ENCODE measurements around the gene ICAM1. TPM values are rescaled to one million over a fixed set of nuclear protein-coding genes. Genes with fewer than 3 reads are reported as not detected.

The ICAM1 gene, protein sequence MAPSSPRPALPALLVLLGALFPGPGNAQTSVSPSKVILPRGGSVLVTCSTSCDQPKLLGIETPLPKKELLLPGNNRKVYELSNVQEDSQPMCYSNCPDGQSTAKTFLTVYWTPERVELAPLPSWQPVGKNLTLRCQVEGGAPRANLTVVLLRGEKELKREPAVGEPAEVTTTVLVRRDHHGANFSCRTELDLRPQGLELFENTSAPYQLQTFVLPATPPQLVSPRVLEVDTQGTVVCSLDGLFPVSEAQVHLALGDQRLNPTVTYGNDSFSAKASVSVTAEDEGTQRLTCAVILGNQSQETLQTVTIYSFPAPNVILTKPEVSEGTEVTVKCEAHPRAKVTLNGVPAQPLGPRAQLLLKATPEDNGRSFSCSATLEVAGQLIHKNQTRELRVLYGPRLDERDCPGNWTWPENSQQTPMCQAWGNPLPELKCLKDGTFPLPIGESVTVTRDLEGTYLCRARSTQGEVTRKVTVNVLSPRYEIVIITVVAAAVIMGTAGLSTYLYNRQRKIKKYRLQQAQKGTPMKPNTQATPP
- total RNA-seq = 10 to 100 TPM in 3 of 4 donors, 1 to 10 TPM in 1; 8.8 to 33.0 (median 19.6) TPM

DNA sequence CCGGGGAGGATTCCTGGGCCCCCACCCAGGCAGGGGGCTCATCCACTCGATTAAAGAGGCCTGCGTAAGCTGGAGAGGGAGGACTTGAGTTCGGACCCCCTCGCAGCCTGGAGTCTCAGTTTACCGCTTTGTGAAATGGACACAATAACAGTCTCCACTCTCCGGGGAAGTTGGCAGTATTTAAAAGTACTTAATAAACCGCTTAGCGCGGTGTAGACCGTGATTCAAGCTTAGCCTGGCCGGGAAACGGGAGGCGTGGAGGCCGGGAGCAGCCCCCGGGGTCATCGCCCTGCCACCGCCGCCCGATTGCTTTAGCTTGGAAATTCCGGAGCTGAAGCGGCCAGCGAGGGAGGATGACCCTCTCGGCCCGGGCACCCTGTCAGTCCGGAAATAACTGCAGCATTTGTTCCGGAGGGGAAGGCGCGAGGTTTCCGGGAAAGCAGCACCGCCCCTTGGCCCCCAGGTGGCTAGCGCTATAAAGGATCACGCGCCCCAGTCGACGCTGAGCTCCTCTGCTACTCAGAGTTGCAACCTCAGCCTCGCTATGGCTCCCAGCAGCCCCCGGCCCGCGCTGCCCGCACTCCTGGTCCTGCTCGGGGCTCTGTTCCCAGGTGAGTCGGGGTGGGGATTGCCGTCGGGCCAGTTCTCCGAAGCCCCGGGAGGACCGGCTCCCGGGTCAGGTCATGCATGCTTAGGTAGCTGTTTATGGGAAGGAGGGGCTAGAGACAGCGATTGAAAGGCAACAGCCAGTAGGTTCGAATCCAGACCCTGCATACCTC, at the start of gene ICAM1:
TSS of gene ICAM1 (plus strand) at position 505 of the 779 bp plus-strand sequence. CDS start at position 545, 40 bp downstream.
- H3K27me3 ChIP-seq = peaks cover 60% of the 10 kb centered on the region
- TF ChIP-seq POLR2A (IDR thresholded peaks at IDR 0.05) (peak; percentile 66 to 67), EP300 (IDR thresholded peaks at IDR 0.05) (no peak), POLR2AphosphoS5 (IDR thresholded peaks at IDR 0.05) (peak; percentile 73)
- TF ChIP-seq, protein P1, sequence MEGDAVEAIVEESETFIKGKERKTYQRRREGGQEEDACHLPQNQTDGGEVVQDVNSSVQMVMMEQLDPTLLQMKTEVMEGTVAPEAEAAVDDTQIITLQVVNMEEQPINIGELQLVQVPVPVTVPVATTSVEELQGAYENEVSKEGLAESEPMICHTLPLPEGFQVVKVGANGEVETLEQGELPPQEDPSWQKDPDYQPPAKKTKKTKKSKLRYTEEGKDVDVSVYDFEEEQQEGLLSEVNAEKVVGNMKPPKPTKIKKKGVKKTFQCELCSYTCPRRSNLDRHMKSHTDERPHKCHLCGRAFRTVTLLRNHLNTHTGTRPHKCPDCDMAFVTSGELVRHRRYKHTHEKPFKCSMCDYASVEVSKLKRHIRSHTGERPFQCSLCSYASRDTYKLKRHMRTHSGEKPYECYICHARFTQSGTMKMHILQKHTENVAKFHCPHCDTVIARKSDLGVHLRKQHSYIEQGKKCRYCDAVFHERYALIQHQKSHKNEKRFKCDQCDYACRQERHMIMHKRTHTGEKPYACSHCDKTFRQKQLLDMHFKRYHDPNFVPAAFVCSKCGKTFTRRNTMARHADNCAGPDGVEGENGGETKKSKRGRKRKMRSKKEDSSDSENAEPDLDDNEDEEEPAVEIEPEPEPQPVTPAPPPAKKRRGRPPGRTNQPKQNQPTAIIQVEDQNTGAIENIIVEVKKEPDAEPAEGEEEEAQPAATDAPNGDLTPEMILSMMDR (IDR thresholded peaks at IDR 0.05) = peak in 2 of 4 experiments; percentile 14 to 24
- no peaks in the 10 kb centered on the region for H3K9me3 ChIP-seq
- peaks cover 0 to 10% of the 10 kb centered on the region in 2 donors for H3K36me3 ChIP-seq
- H3K4me1 ChIP-seq = peaks cover 0 to 38% (median 7%) of the 10 kb centered on the region in 3 donors
- H3K4me3 ChIP-seq = peak within 1 kb of the TSS; percentile 10 to 53
- WGBS, 2 donors (ENCODE audit: low coverage in 1 of 2) = 13% methylated on average over 3 of the region's 51 CpGs; no CpG with 5 or more reads in 1 of the 2 donors
- peak; percentile 72 for ATAC-seq
- peak within 1 kb of the TSS; percentile 9 to 81 (median 79) for H3K27ac ChIP-seq

DNA sequence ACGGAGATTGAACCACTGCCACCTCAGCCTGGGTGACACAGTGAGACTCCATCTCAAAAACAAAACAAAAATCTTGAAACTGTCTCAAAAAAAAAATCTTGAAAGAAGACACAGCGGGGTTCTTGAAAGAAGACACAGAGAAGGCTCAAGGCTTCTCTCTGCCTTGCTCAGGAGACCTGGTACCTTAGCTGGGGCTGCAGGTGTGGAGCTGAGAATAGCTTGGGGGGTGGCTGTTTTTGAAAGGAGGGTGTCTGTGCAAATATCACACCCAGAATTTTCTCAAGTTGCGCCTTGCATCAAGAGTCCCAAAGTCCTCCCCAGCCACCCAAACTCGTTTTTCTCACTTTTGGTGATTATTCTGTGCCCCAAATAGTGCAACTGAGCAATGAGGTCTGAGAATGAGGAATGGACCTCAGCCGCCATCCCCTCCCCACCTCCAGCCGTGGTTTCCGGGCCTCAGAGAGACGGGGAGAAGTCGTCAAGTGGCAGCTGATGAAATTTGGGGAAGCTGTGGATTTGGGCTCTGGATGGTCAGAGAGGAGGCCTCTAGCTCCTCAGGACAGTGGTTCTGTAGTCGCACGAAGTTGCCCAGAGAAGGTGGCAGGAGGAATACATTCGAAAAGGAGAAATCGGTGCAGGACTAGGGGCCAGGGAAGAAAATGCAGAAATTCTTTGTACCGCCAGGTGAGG, 48.6 kb upstream of the ICAM1 start:
- WGBS, 2 donors (ENCODE audit: low coverage in 1 of 2) = 83 to 85% methylated on average over 7 to 10 of the region's 14 CpGs
- H3K4me3 ChIP-seq = no peak overlapping the region
- no peaks in the 10 kb centered on the region for H3K27me3 ChIP-seq
- no peak overlapping the region for H3K27ac ChIP-seq
- peaks cover 0 to 14% of the 10 kb centered on the region in 2 donors for H3K36me3 ChIP-seq
- no peaks in the 10 kb centered on the region for H3K9me3 ChIP-seq
- TF ChIP-seq POLR2AphosphoS5 (IDR thresholded peaks at IDR 0.05) (no peak), POLR2A (IDR thresholded peaks at IDR 0.05) (no peak), EP300 (IDR thresholded peaks at IDR 0.05) (no peak)
- TF ChIP-seq, protein P1 (IDR thresholded peaks at IDR 0.05) = no peak
- ATAC-seq = no peak
- H3K4me1 ChIP-seq = peaks cover 0 to 20% (median 5%) of the 10 kb centered on the region in 3 donors

DNA sequence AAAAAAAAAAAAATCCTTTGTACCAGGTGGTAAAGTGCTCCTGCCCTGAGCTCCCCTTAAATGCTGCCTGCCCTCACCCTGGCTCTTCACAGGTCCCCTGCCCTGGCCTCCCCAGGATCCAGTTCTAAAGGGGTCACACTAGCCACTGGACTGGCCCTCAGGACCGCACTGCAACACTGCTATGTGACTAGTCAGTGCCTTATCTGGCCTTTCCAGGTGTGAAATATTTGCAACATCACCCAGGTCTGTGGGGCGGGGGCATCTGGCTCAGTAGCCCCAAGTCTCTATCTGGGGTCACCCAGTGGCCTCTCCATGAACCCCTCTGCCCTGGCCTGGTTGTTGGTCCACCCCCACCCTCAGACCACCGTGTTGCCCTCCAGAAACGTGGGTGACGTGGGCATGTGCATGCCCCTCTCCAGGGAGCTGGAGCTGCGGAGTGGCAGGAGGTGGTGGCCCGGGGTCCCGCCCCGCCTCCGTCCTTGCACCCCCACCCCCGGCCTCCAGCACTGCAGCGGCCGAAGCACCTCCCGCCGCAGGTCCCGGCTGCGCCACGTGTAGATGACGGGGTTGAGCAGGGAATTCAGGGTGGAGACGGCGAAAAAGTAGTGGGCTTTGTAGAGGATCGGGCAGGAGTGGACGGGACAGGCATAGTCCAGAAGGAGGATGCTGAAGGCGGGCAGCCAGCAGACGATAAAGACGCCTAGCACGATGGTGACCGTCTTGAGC, 47.3 kb upstream of the ICAM1 start:
- Histone ChIP-seq H3K36me3 (peaks cover 0 to 14% of the 10 kb centered on the region in 2 donors), H3K4me3 (no peak overlapping the region), H3K27me3 (no peaks in the 10 kb centered on the region), H3K4me1 (peaks cover 0 to 31% (median 5%) of the 10 kb centered on the region in 3 donors), H3K9me3 (no peaks in the 10 kb centered on the region), H3K27ac (peak overlapping the region in 1 of 4 donors; percentile 2)
- 89 to 93% methylated on average over 1 to 6 of the region's 28 CpGs for WGBS, 2 donors (ENCODE audit: low coverage in 1 of 2)
- no peak for ATAC-seq
- TF ChIP-seq POLR2AphosphoS5 (IDR thresholded peaks at IDR 0.05) (no peak), POLR2A (IDR thresholded peaks at IDR 0.05) (no peak), EP300 (IDR thresholded peaks at IDR 0.05) (no peak)
- TF ChIP-seq, protein P1 (IDR thresholded peaks at IDR 0.05) = no peak

DNA sequence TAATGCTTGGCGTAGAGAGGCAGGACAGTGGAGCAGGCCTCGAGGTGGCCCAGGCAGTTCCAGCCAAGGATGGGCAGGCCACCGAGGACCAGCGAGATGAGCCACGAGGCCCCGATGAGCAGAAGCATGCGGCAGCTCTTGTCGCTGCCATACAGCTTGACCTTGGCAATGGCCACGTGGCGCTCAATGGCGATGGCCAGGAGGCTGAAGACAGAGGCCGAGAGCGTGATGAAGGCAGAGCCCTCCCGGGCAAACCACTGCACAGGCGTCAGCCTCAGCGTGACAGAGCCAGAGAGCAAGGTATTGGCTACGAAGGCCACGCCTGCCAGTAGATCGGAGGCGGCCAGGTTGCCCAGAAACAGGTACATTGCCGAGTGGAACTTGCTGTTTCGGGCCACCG, 46.6 kb upstream of the ICAM1 start:
- ATAC-seq = no peak
- no peaks in the 10 kb centered on the region for H3K27me3 ChIP-seq
- no peaks in the 10 kb centered on the region for H3K9me3 ChIP-seq
- H3K4me3 ChIP-seq = no peak overlapping the region
- H3K27ac ChIP-seq = peak overlapping the region in 2 of 4 donors; percentile 88 to 92
- WGBS, 2 donors (ENCODE audit: low coverage in 1 of 2) = 93 to 96% methylated on average over 3 to 4 of the region's 23 CpGs
- TF ChIP-seq, protein P1 (IDR thresholded peaks at IDR 0.05) = no peak
- TF ChIP-seq POLR2AphosphoS5 (IDR thresholded peaks at IDR 0.05) = no peak
- TF ChIP-seq POLR2A (IDR thresholded peaks at IDR 0.05) = no peak
- TF ChIP-seq EP300 (IDR thresholded peaks at IDR 0.05) = no peak
- H3K4me1 ChIP-seq = peaks cover 0 to 38% (median 9%) of the 10 kb centered on the region in 3 donors
- H3K36me3 ChIP-seq = peaks cover 0 to 14% of the 10 kb centered on the region in 2 donors
